NCI-H446 (cell line): ENCODE results near the gene ABCF2.

Experiments used
- DNase-seq, 2 experiments: peaks; one replicate each; lab custom pipeline; 2025; lab: John Stamatoyannopoulos, UW

Gene ABCF2

DNA sequence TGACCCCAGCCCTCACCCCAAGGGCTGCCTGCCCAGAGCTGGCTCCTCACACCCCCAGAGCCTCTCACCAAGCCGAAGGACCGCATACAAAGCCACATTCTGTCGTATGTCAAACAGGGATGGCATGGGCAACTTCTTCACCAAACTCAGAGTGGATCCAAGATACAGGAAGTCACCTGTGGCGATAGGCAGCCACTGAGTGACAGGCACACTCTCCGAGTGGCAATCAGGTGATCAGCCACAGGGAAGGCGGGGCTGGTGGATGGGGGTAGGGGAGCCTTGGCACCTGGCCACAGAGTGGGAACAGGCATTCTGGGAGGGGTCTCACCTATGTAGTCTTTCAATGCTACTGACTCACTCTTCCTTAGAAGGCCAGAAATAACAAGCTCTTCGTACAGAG is 32.8 kb downstream of the ABCF2 start:
- DNase-seq = no peak

DNA sequence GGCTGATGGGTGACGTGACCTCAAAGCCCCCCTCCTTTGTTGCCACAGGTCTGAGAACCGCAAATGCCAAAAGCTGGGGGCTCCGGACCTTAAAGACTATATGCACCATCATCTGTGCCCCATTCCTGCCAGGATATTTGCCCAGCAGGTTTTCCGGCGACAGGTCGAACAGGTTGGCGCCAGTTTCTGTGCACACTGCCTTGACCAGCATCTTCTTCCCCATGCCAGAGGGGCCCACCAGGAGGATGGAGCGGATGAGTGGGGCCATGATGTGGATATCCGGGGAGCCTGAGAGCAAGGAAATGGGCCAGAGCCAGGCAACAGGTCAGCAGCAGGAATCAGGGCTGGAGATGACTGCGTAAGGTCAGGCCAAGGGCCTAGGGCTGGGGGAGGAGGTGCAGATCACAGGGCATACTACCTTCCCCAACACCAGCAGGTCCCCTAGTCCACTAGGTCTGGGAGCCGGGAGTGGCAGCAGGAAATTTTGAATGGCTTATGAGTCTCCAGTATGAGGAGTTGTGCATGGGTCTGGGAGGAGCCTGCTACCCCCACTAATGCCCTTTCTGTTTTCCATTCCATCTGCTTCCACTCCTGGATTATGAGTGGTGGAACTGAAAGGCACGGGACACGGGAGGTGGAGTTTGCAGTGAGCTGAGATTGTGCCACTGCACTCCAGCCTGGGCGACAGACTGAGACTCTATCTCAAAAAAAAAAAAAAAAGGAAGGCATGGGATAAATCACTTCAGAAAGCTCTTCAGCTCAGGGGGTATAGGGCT is 33.6 kb downstream of the ABCF2 start:
- DNase-seq = no peak

DNA sequence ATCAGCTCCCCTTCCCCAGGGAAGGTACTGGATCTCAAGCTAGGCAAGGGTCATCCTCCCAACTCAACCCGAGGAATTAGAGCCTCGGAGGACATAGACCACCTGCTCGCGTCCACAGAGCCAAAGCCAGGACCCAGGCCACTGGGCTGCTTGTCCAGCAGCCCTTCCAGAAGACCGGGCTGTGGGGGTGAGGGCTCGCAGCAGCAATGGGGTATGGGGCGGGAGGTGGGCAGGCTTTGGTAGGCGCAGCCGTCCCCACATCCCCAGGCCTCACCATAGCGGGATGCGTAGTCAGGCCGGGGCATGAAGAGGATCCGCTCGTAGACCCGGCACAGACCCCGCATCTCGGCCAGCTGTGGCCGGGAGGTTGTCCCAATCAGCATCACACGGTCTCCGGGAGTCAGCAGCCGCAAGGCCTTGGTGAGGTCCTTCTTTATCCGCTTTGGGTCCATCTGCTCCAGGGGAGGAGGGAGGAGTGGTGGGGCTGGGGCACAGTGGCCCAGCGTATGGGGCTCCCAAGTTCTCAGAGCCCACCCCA is 34.9 kb downstream of the ABCF2 start:
- no peak for DNase-seq

DNA sequence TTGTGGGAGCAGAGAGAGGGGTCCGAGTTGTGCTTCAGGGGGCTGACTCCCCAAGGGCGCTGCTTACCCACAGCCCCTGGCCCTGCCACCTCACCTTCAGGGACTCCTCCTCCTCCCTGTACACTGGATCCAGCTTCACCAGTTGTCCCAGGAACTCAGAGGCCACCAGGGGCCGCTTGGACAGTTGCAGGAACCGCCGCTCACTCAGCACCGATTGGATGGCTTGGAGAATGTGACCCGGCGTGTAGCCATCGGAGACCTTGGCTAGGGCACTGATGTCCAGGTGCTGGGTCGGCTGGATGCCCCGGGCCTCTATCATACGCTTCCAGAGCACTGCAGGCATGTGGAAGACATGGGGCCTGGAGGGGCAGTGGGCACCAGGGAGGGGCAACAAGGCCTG is 35.5 kb downstream of the ABCF2 start:
- no peak for DNase-seq

DNA sequence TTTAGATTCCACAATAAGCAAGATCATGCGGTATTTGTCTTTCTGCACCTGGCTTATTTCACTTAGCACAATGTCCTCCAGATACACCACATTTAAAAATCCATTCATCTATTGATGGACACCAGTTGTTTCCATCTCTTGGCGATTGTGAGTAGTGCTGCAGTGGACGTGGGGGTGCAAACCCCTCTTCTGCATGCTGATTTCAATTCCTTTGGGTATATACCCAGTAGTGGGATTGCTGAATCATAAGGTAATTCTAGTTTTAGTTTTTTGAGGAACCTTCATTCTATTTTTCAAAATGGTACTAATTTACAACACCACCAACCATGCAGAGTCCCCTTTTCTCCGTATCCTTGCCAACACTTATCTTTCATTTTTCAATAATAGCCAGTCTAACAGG is 38.0 kb downstream of the ABCF2 start:
- no peak for DNase-seq

DNA sequence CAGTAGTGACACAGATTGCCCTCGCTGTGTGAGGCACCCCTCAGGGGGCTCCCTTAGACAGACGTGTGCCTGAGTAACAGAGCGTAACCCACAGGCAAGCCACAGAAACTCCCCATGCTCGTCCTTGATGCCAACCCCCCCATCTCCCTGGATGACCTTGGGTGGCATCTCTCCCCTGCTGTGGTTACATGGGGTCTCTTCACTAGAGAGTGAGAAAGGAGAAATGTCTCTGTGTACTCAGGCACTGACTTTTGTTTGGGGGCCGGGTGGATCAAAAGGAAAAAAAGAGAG is 38.8 kb downstream of the ABCF2 start:
- DNase-seq = no peak

DNA sequence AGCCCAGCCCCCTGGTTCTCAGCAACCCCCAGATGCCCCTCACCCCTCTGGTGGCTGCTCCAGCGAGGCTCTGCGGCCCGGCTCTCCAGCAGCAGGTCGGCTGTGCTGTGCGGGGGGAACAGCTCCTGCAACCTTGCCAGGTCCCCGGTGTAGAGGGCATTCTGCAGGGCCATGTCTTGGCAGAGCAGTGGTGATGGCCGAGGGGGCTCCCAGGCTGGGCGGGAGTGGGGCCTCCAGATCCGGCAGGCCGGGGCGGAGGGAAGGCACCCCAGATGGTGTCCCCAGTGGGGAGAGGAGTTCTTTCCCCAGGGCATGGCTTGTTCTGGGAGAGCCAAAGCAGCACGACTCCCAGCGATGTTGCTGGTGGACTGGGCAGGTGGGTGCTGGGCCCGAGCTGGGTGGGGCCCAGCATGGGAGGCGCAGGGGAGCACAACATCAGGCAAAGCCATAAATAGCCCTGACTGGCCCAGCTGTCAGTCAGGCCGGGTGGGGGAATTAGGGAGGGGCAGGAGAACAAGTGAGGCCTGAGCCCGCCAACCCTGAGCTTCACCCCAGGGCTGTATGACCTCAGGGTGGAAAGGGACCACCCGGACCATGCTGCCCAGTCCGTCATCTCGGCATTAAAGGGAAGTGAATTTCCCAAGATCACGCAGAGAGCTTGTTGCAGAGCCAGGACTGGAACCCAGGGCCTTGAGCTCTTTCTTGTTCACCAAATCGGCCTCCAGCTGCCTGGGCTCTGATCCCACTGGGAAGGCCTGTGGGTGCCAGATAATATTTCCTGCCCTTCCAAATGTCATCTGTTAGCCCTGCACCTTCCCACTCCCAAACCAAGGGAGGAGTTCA is 39.4 kb downstream of the ABCF2 start:
- no peak for DNase-seq

DNA sequence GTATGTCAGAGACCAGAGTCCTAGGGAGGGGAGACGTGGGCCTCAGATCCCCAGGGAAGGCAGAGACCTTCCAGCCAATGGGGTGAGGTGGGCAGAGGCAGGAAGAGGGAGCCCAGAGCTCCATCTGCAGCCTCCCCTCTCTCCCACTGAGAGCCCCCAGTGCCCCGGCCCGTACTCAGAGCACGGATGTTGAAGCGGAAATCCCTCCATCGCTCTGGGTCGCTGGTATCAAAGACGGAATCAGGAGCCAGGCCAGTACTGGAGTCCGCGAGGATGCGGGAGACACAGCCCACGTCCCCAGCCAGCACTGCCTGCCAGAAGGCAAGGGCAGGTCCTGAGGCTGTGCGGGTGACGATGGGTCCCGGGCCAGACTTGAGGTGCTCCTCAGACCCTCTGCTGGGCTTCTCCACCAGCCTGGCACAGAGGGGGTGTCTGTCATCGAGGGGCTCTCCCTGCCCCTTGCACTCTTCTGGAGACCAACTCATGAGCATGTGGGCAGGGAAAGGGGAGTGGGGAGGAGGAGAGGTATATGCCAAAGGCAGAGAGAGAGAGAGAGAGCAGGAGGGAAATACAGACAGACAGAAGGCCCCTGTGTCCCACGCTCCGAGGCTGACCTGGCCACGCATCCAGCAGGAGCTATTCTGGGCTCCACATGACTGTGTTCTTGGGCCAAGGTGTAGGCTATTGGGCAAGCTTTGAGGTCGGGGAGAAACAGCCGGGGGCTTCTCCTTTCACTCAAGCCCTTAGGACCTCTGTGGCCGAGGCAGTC is 40.2 kb downstream of the ABCF2 start, which contains the start of gene ASB10:
ASB10 (minus strand) TSS at position 611 of the 769 bp plus-strand sequence; CDS start at position 491, 120 bp downstream.
- no peak for DNase-seq

DNA sequence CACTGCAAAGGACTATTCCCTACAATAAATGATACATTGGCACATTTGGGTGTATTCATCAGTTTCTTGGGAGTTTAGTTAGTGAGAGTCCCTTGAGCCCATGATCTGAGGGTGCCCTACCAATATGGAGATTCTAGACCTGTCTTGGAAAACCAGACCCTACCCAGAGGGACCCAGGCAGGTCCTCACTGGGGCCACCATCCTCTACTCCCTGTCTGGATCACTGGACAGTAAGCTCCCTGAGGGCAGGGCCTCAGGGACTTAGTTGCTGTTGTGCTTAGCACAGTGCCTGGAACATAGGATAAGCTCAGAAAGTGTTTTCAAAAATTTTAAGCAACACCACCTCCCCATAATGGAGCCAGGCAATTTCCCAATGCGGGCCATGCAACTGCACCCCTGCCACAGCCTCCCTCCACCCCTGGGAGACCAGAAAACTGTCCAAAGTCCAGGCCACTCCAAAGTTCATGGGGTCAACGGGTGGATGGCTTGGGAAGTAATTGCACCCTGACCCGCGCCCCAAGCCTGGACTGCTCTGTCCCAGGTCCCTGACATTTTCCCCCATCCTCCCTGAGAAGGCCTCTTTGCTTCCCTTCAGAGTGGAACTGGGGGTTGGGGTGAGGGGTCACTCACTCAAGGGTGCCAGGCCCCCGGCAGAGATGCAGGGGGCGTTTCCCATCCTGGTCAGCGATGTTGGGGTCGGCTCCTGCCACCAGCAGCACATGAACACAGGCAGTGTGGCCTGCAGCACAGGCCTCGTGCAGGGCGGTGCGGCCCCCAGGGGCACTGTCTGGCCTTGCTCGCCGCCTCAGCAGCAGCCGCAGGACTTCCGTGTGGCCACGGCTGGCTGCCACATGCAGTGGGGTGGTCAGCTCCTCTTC is 41.0 kb downstream of the ABCF2 start:
- DNase-seq = no peak

DNA sequence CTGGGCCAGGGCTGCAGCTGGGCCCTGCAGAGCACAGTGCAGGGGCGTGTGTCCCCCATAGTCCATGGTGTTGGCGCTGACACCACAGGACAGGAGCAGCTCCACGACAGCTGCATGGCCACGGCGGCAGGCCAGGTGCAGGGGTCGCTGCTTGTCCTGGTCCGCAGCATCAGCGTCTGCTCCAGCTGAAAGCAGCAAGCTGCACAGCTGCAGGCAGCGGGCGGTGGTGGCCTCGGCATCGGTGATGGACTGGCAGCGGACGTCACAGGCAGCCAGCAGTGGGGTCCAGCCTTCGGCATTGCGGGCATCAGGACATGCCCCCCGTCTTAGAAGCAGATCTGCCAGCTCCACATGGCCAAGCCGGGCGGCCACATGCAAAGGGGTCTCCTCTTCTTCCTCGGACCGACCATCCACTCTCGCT is 46.0 kb downstream of the ABCF2 start:
- DNase-seq = no peak

DNA sequence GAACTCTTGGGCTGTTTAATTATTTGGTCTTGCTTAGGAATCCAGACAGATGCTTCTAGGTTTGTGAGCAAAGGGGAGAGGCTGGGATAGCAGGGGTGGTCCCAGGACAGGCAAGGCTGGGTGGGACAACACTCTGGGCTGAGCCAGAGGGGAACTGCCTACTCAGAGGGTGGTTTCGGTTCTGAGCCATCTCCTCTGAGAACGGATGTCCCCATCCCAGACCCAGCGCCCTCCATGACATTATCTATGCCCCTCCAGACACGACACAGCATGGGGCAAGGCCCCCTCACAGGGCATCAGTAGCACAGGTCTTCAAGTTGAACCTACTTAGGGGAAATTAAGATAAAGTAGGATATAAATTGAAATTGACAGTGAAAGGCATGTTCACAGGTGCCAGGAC is 47.1 kb downstream of the ABCF2 start:
- no peak for DNase-seq

DNA sequence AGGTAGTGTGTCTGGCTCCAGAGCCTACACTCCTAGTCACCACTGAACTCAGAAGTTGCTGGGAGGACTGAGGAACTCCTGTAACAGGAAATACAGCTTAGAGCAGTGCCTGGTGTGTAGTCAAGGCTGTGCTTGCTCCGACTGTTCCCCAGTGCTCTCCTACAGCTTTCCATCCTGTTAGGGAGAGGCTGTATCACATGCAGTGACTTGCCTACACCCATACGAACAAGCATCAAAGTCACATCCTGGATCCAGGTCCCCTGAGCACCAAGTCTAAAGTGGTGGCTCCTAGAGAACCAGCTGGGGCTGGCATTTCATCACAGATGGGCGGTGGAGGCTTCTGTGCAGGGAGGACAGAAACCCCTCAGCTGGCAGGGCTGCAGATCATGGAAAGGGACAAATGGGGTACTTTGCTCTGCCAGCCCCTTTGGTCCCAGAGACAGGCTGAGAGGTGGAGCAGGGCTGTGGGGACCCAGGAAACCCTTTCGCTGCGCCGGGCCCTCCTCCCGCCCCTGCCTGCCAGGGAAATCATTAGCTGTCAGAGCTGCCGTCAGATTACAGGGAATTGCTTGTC is 47.6 kb downstream of the ABCF2 start:
- no peak for DNase-seq

DNA sequence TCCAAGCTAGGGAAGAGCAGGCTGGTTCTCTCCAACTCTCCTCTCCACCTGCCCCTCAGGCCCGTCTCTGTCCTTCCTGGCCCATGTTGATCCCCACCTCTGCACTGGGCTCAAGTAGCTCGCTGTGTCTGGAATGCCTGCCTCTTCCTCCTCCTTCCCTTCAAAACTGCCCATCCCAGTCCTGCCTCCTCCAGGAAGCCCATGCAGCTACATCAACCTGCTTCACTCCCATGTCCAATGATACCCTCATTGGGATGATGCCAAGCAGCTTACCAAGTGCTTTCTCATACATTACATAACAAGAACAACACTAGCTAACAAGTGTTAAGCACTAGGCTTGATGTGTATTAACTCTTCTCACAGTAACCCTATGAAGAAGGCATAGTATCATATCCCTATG is 48.2 kb downstream of the ABCF2 start:
- no peak for DNase-seq

DNA sequence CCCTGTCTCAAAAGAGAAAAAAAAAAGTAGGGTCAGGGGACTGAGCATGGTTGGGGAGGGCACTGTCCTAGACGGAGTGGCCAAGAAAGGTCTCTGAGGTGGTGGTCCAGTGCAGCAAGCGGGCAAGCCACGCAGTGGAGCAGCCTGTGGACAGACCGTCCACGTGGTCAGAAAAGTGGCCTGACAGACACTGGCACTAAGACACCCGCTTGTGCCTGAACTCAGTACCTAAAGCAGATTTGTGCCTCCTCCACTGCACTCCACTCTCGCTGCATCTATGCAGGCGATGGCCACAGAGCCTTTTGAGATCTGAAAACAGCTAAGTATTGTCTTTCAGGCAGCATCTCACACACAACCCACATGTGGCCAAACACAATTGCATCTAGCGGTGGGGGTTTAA is 48.8 kb downstream of the ABCF2 start:
- DNase-seq = no peak

DNA sequence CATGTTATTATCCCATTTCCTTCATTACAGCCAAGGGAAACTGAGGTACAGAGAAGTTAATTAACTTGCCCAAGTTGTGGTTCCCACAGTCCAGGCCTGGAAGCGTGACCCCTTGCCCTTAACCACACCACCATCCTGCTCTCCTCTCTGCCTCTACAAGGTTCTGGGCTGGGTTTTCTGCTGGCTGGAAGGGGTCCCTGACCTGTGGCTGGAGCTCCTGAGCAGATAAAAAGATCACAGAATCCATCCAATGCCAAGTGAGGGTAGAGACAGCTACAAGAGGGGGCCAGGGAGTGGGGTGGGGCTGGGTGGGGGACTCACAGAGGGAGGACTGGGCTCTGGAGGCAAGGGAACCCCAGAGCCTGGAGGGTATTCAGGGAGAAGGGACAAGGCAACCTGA is 49.7 kb downstream of the ABCF2 start:
- no peak for DNase-seq

DNA sequence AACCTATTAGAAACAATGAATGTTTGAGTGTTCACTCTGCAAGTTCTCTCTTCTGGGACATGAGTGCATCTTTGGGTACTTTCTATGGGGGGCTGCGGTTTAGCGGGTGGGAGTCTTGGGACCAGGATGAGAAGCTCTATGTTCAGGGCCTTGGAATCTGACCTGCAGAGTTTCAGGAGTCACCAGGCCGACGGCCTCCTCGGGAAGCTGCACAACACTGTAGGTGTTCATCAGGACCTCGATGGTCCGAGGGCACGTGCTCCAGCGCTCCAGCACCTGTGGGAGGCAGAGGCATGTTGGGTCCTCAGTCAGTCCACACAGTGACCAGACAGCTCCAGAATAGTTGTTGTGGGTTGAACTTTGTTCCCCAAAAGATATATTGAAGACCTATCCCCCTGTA is 50.6 kb downstream of the ABCF2 start:
- DNase-seq = no peak

DNA sequence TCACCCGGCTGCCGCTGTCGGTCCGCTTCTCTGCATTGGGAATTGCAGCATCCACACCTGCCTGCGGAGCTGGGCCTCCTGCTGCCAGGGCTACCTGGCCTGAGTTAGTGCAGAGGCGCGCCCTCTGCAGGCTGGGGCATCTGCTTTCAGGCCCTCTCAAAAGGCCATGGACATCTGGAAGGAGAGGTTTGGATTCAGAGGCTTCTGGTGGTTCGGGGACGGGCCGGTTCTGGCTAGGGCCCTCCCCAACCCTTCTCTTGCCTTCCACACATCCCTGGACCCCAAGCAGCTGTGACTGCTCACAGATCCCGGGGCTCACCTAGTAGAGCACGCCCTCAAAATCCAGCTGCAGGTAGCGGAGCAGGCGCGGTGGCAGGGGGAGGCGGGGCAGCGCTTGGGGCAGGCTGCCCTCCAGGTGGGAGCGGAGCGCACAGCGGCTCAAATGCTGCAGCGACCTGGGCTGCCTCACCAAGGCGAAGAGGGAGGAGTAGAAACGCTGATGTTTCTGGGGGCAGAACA is 51.2 kb downstream of the ABCF2 start:
- DNase-seq = no peak

DNA sequence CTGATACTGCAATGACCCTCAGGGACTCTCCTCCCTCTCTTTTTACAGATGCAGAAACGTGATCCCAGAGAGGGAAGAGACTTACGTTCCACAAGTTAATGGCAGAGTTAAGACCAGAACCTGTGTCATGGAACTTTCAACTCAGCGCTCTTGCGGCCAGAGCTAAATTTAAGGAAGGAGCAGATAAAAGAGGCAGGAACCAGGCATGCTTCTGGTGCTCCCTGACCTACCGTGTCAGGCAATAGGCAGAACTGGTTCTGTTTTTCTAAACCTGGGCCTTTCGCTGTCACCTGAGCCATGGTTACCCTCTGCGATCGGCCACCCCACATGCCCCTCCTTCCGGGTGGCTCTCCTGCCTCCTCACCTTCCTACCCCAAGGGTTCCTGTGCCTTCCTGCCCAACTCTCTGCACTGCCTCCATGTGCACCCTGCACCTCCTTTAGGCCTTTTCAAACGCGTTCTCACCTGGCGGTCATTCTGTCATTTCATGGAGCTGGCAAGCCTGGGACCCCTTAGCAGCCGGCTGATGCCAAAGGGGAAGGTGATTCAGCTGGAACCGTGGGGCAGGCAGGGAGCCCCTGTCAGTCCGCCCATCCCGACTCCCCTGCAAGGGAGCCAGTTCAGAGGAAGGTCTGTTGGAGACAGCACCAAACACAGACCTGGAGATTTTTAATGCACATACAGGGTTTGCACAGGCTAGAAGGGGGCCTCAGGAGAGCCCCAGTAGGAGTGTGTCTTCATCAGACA is 51.8 kb downstream of the ABCF2 start:
- no peak for DNase-seq

DNA sequence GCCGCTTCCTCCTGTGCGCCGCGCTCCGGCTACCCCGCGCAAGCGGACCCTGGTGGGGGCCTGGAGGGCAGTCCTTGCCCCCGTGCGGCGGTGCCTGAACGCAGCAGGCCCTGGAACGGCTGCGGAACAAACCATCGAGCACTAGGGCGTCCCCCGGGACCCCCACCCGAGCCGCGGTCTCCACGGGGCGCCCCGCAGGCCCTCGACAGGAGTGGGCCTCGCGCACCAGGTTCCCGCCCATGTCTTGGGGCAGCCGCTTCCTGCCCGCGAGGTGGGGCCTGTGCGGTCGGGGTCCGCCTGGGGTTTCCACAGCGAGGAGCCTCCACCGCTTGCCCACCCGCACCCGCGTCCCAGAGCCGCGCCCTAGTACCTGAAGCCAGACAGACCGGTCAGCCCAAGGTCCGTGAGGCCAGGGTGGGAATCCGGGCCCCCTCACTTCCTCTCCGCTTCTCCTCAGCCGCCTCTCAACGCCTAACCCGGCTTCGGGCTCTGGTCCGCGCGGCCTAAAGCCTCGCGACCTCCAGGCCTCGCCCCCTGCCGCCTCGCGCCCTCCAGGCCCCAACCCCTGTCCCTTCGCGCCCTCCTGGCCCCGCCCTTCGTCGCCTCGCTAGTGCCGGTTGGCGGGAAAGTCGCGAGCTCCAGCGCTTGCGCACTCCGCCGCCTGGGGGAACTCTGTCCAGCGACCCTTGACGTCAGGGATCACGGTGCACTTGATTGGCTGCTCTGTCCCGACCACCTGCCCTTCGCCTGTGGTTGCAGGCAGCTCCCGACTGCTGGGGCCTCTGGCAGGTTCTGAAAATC is 52.6 kb downstream of the ABCF2 start:
- no peak for DNase-seq
